ENCODE results near the gene BNIP5.
"Not testable (repeated sequence)": the region's sequence is repeated elsewhere in the genome, so short reads cannot be mapped to it uniquely, and the experiment has no call there.

DNA sequence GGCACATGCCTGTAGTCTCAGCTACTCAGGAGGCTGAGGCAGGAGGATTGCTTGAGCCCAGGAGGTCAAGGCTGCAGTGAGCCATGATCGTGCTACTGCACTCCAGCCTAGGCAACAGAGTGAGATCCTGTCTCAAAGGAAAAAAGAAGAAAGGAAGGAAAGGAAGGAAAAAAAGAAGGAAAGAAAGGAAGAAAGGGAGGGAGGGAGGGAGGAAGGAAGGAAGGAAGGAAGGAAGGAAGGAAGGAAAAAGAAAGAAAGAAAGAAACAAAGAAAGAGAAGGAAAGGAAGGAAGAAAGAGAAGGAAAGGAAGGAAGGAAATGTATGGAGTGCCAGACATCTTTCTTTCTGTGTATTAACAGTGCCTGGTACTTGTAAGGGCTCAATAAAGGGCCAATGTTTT, 1.5 kb upstream of the BNIP5 start:
- not testable (repeated sequence) for TF ChIP-seq JUND (IDR thresholded peaks at IDR 0.05); TAF1 (conservative IDR thresholded peaks at IDR 0.05)
- TF ChIP-seq, protein P1, sequence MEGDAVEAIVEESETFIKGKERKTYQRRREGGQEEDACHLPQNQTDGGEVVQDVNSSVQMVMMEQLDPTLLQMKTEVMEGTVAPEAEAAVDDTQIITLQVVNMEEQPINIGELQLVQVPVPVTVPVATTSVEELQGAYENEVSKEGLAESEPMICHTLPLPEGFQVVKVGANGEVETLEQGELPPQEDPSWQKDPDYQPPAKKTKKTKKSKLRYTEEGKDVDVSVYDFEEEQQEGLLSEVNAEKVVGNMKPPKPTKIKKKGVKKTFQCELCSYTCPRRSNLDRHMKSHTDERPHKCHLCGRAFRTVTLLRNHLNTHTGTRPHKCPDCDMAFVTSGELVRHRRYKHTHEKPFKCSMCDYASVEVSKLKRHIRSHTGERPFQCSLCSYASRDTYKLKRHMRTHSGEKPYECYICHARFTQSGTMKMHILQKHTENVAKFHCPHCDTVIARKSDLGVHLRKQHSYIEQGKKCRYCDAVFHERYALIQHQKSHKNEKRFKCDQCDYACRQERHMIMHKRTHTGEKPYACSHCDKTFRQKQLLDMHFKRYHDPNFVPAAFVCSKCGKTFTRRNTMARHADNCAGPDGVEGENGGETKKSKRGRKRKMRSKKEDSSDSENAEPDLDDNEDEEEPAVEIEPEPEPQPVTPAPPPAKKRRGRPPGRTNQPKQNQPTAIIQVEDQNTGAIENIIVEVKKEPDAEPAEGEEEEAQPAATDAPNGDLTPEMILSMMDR (IDR thresholded peaks at IDR 0.05; ENCODE audit: low read depth, low read length, missing input control), result not testable (repeated sequence)

All from liver (tissue), 3 donors.